RPMI8226 (cell line): ENCODE measurements around the gene SP2.

Source experiments
- DNase-seq: peaks from one replicate; pipeline ENCODE4 v3.0.0-alpha.2; 2015

The SP2 gene

DNA sequence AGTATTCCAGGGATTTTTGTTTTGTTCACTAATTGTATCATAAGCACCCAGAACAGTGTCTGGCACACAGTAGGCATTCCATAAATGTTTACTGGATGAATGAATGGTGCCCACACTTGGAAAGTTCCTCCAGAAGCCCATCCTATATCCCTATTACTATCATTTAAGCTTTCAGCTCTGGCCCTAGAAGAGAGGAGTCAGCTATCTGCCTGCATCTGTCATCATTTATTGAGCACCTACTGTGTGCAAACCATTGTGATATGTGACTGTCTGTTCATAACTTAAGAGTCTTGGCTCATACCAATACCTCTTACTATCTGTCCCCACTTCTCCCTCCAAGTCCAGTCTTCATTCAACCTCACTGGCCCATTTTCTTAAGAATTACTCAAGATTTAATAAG is 25.0 kb upstream of the SP2 start:
- DNase-seq = no peak

DNA sequence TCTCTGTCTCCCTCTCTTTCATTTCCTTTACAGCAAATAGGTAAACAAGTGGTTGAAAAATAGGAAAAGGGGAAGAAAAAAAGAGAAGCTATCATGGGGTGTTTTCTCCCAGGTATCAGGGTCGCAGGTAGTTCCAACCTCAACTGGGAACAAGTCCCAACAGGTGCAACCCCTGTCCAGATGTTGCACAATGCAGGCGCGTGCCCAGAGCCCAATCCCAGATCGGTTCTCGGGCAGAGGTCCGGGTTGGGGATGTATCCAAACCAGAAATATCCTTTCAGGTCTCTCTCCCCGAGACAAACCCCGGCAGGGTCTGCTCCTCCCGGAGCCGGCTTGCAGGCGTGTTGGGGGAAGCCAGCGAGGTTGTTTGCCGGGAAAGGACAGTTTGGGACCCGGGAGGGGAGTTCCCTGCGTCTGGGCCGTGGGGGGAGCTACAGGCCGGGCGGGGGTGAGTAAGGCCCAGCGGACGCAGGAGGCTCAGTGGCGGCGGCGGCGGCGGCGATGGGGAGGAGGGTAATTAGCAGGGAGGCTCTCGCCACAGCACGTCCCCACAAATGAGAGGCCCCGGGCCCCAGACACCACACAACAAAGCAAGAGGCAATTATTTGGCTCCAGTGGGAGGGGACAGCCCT is 23.9 kb upstream of the SP2 start:
- DNase-seq = no peak

DNA sequence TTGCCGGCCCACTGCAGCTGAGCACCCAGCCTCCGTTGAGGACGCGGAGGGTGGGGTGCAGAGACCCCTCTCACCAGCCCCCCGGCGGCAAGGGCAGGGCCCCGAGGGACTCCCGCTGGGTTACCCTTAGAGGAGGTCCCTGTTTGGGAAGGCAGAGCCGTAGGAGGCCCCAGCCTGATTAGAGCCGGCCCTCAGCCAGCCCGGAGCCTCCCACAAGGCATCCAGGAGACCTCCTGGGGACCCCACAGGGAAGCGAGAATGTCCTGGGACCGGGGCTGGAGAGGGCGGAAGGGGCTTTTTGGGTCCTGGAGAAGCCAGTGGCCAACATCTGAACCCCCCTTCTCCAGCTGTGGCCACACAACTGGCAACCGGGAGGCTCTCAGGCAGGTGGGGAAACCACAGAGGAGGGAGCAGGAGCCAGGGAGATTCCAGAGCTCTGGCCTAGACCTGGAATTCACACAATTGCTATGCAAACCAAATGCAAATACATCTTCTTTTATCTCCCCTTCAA is 23.3 kb upstream of the SP2 start:
- no peak for DNase-seq

DNA sequence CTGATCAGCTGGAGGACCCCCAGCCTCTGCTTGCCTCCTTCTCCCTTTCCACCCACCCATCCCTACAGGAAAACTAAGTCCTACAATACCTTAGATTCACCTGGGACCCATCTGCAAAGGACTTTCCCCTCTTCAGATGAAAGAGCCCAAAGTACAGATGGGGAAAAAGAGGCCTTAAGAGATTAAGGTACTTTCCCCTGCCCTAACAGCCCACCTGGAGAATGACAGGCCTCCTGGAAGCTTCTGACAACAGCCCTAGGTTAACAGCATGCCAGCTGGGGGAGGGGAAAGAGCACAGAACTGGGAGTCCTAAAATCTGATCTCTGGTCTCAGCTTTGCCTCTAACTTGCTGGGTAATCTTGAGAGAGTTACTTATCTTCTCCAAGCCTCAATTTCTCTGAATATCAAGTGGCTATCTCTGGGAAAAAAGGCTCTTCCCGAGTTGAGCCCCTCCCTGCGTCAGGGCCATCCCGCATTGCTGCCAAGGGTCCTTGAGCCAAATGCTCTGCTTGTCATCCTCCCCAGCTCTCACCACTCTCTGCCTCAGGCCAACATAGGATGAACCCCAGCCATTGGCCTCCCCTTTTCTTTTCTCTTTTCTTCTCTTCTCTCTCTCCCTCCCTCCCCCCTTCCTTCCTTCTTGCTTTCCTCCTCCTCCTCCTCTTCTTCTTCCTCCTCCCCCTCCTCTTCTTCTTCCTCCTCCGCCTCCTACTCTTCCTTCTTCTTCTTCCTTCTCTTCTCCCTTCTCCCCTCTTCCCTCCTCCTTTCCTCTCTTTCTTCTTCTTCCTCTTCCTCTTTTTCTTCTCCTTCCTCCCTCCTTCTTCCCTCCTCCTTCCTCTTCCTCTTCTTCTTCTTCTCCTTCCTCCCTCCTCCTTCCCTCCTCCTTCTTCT is 22.6 kb upstream of the SP2 start:
- DNase-seq = no peak

DNA sequence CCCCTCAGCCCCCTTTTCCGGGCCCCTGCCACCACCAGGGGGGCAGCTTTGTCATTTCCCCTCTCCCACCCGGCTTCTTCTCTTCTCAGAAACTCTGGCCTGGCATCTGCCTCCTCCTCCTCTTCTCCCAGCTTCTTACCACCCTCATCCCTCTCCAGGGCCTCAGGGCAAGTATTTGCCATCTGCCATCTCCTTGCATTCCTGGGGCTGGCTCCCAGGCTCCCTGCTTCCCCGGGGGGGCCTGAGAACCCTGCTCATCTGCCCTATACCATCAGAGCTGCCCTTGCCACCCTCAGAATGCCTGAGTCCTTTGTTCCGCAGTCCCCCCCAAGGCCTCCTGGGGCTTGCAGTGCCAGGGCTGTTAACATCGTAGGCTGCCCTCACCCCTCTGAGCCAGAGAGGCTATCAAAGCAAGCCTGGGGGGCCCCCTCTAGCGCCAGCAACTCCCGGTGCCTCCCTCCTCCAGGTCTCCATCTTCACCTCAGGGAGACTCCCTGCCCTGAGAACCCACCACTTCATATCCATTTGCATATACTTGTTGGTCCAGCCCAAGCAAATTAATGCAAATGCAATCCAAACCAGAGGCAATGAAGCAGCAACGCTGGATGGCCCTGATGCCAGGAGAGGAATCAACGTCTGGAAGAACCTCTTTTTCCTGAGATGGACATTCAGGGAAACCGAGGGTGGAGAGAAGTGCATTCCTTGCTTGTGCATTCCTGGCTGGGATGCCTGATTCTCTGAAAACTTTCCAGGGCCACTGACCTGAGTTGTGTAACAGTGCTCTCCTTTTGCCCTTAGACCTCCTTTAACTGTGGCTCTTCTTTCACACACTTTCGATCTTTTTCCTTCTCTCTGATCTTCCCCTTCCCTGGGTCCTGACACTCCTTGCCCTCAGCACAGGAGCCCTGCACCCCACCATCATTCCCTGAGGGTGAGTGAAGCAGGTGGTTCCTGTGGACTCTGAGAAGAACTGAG is 20.7 kb upstream of the SP2 start:
- no peak for DNase-seq

DNA sequence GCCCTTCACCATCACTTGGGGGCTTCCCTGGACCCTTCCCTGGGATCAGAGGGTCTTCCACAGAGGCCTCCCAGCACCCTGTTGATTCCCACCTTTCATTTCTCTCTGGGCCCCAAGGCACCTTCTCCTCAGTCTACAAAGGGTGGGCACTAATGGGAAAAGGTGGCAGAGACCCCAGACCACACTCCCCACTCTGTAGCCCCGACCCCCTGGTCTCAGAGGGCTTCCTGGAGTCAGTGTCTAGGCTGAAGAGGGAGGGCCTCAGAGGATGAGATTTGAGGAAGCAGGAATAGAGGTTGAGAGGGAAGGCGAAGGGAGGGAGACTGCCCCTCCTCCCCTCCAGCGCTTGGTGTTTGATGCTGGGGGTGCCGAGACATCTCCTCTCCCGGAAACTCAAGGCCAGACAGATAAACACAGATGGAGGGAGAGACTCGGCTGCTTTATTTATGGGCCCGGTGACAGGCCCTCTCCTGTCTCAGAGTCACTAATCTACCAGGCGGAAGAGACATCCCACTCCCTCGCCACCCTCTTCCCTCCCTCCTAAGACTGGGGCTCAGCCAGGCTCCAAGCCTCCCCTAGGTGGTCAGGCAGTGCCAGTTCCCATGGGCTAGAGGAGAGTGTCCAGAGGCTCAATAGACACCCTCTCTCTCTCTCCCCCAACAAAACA is 18.5 kb upstream of the SP2 start:
- DNase-seq = no peak

DNA sequence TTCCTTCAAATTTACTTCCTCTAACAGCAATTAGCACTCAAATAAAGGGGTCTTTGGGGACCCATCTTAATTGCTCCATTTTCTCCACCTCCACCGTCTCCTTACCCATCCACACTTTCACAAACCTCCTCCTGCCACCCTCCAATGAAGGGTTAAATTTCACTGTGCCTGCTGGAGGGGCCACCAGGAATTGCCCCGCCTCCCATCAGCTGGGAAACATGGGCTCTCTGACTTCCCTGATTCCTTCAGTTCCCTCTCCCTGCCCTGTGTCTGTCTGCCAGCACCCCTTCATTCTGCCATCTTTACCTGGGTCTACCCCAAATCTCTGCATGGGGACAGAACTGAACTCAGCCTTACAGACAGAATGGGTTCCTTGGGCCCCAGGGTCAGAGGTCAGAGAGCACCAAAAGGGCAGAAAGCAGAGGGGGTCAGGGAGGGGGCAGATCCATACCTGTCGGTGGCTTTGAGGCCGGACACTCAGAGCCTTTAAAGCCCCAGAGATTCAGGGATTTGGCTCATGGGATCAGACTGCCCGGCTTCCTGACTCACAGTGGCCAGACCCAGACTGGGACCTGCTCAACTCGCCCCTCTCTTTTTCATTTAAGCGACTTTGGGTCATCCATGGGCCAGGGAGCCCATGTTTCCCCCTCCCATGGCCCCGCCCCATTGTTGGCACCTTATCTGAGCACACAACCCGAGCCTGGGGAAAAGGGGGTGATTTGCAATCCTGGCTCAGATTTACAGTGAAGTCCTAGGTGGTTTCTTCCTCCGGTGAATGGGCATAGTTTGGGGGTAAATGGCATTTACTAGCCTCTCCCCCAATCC is 17.6 kb upstream of the SP2 start:
- DNase-seq = no peak

DNA sequence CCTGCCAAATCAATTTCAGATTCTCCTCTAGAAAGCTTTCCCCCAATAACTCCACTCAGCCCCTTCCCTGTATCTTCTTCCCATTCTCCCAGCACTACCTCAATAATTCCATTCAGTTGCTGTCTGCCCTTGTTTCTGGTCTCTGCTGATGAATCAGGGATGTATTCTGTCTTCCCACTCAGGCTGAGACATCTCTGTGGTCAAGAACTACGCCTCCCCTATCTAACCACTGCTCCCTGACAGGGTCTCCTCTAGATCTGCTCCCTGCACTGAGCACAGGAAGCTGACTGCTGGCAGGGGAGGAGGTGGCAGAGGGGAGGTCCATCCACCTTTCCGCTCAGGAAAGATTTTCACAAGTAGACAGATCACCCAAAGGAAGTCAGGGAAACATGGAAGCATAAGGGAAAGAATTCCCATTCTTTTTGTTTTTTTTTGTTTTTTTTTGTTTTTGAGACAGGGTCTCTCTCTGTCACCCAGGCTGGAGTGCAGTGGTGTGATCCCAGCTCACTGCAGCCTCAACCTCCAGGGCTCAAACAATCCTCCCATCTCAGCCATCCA is 16.9 kb upstream of the SP2 start:
- no peak for DNase-seq

DNA sequence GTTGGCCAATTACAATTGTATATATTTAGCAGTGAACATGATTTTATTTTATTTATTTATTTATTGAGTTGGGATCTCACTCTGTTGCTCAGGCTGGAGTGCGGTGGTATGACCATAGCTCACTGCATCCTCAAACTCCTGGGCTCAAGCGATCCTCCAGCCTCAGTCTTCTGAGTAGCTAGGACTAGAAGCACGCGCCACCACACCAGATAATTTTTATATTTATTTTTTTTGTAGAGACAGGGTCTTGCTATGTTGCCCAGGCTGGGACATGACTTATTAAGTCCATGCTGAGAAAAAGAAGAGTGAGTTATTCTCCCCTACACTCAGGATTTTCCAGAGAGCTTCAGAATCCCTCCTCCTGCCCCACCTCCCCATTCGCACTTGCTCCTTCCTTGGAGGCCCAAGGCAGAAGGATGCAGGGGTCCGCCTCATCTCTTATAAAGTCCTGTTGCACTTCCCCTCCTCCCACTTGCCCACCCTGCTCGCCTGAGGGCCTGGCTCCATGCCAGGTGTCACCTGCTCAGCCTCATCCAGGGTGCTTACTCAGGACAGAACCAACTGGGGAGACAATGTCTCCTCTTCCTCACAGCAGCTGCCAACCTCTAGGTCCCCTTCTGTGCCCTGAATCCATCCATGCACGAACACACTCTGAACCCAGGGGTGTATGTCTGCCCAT is 16.1 kb upstream of the SP2 start:
- DNase-seq = no peak

DNA sequence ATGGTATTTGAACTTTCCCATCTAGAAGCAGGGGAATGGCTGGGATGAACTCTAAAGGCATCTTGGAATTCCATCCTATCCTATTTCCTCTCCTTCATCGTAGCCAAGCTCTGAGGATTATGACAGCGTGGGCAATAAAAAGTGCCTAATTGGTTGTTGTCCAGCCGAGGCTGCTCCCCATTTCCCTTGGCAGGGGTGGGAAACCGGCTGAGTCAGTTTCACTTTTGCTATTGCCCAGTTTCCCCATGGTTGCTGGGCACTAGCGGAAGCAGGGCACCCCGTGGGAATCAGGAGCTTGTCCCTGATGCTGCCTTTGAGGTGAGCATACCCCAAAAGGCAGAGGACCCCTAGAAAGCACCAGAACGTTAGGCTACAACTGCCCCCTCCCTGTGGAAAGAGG is 13.8 kb upstream of the SP2 start:
- DNase-seq = no peak

DNA sequence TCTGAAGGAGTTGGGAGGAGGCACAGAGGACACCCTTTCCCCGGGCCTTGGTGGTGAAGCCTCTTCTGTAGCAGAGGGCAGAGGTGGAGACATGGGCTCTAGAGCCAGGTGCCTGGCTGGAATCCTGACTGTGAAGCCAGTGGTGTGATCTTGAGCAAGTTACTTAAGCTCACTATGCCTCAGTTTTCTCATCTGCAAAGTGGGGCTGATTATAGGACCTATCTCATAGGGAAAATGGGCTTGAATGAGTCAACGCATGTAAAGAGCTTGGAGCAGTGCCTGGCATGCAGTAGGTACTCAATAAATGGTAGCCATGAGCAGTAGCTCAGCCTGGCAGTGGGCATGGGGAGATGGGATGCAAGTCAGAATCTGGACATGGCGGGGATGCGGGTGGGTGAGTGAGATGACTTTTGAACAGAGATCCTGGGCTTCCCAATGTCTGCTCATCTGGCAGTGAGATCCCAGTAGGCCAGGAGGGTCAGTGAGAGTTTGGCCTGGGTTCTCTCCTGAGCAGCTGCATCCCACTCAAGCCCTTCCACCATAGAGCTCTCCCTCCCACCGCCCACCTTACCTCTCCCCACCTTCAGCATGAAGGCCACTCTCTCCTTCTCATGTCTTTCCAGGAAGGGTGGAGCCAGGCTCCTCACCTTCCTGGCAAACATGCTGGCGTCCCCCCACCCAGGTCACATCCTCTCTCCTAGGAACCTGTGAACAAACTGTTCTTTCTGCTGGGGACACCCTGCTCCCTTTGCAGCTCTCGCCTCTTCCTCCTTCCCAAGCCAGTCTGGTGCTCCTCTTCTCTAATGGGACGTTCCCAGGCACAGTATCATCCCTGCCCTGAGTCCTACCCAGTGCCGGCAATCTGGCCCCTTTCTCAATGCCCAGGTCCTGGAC is 13.1 kb upstream of the SP2 start:
- DNase-seq = no peak

DNA sequence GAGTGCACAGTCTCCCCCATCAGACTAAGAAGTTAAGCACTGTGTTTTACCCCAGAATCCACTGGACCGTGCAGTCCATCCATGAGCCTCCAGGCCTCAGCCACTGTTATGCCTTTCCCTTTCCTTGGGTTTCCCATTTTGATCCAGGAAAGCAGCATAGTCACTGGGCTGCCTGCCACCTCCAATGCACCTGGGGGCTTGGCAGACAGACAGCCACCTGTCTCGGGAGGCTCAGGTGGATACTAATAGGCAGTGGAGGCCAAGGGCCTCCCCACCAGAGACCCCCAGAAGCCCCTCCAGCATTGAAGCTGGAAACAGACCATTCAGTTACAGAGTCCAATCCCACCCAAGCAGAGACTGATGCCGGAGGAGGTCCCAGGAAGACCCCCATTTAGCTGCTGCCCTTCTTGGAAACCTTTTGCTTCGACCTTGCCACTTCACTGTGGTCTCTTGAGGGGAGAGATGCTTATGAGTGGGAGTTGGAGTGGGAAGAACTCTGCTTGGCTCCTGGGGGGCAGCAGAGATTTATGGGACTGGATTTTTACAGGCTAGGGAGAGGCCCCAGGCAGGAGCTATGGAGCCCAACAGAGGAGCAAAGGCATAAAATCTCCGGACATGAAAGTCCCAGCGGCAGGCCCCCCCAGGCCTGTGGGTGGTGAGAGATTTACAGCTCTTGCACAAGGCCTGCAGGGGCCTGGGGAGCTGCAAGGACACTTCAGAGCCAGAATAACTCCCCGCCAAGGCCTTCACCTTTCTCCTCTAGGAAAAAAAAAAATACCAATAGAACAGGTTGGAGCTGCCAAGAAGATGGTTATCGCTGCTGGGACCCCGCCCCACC is 12.2 kb upstream of the SP2 start:
- no peak for DNase-seq

DNA sequence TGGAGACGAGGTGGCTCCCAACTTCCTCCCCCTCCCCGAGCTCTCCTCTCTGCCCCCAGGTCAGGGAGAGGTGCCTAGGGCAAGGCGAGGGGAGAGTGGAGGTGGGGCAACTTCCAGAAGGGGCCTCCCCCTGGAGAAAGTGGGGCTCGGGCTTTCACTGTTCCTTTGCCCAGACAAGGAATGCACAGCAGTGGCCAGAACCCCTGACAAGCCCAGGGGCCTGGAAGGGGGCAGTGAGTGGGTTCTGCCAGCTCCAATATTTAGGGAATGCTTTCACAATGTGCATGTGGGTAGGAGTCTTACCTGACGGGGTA is 11.7 kb upstream of the SP2 start:
- no peak for DNase-seq

DNA sequence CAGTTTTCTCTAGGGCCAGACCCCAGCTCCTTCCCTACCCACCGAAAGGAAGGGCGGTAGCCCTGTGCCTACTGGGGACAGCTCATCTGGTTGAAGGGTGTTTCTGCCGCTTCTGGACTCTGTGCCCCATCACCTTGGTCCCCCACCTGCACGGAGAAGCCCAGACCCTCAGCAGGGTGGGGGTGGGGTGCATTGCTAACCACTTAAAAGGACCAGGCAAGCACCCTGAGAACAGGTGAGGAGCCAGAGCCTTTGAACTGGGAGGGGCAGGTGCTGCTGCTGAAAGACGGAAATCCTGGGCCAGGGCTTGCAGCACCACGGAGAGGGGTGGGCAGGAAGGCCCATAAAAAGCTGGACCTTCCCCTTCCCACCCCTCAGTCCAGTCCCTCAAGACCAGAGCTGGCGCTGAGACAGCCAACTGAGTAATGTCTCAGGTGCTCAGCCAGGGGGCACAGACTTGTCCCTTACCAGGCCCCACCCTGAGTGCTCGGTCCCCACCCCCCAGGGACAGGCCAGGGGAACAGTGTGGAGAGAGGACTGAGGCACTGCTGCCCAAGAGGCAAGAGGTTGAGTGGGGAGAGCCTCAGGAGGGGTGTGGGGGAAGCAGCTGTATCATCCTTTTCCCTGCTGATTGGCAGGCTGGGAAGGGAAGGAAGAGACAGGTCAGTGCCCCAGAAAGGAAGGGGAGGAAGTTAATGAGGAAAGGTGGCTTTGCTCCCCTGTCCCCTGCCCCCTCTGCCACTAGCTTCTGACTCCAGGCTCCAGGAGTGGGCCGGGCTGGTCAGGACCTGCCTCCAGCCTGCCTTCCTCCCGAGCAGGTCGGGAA is 10.9 kb upstream of the SP2 start:
- DNase-seq = no peak

DNA sequence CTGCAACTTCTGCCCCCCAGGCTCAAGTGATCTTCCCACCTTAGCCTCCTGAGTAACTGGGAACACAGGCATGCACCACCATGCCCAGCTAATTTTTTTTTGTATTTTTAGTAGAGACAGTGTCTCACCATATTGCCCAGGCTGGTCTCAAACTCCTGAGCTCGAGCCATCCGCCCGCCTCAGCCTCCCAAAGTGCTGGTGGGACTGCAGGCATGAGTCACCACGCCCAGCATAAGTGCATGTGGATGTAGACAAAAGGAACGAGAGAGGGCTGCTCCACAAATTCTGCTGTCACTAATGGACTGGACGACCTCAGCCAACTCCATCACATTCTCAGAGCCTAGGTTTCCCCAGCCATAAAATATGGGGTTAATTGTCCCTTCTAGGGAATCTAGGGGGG is 7.7 kb upstream of the SP2 start:
- no peak for DNase-seq

DNA sequence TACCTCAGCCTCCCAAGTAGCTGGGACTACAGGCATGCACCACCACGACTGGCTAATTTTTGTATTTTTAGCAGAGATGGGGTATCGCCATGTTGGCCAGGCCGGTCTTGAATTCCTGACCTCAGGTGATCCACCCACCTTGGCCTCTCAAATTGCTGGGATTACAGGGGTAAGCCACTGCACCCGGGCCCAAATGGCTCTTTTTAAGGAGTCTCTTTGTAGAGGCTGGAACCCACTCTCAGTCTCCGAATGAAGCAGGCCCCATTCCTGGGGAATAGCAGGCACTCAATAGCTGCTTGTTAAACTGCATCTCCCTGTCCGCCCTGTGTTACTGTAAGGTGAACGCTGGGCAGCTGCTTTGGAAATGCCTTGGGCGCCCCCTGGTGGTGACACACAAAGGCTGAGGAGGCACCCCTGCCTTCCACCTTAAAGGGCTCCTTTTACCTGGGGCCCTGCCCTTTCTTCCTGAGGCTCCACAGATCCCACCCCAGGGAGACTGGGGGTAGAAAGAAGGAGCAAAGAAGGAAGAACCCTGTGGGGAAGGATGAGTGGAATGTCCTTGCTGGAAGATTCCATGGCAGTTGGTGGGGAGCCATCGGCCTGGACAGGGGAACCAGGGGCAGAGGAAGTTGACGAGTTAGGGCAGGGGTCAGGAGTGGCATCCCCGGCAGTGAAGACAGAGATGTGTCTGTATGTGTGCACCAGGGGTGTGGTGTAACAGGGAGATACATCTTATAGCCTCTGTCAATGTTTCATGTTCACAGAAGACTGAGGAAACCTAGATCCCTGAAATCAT is 6.1 kb upstream of the SP2 start:
- peak; percentile 83 for DNase-seq

DNA sequence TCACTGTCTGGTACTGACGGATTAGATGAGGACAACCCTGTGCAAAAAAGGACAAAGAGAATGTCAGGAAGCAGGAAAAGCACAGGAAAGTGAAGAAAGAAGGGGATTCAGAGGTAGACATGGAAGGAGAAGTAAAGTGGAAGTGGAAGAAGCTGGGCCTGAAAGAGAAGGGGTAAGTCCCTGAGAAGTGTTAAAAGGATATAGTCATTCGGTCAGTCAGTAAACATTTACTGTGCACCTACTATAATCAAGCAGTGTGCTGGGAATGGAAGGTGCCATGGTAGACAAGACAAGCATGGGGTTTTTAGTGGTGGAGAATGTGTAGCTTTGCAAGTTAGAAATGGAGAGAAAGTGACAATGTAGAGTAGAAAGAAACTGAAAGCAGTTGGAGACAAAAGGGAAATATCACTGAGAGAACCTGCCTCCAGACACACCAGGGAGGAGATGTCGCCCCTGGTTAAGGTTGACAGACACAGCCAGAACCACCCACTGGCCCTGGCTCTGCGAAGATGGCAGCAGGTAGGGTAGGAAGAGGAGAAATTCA is 4.4 kb upstream of the SP2 start:
- DNase-seq = no peak
